ENCODE results near the gene SNX33.
"Not testable (repeated sequence)": the region's sequence is repeated elsewhere in the genome, so short reads cannot be mapped to it uniquely, and the experiment has no call there.

- TF ChIP-seq, protein P1, sequence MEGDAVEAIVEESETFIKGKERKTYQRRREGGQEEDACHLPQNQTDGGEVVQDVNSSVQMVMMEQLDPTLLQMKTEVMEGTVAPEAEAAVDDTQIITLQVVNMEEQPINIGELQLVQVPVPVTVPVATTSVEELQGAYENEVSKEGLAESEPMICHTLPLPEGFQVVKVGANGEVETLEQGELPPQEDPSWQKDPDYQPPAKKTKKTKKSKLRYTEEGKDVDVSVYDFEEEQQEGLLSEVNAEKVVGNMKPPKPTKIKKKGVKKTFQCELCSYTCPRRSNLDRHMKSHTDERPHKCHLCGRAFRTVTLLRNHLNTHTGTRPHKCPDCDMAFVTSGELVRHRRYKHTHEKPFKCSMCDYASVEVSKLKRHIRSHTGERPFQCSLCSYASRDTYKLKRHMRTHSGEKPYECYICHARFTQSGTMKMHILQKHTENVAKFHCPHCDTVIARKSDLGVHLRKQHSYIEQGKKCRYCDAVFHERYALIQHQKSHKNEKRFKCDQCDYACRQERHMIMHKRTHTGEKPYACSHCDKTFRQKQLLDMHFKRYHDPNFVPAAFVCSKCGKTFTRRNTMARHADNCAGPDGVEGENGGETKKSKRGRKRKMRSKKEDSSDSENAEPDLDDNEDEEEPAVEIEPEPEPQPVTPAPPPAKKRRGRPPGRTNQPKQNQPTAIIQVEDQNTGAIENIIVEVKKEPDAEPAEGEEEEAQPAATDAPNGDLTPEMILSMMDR (IDR thresholded peaks at IDR 0.05; ENCODE audit: insufficient read depth, low read length, poor library complexity, severe bottlenecking) = not testable (repeated sequence)
- not testable (repeated sequence) for TF ChIP-seq EZH2phosphoT487 (conservative IDR thresholded peaks at IDR 0.05; ENCODE audit: low read length)
Observed at GRCh38 chr15:75711495-75711894, 63.8 kb downstream of the SNX33 start.

All from SU-DHL-6 (cell line).